Stimulated activated effector memory CD8-positive, alpha-beta T cell treated with anti-CD3 and anti-CD28 coated beads, Interleukin-12 subunit alpha, Interleukin-12 subunit beta, amount 100 ng/mL, for 72 hours (primary cell): ENCODE measurements around the gene MAP1B.

ENCODE experiments used
- ATAC-seq: fragments of 150-1000 bp; cut with Tn5 transposase; 2 replicates; pipeline ENCODE4 v1.10.0; 2021
- DNase-seq, 2 donors: peaks; one replicate each; pipeline ENCODE4 v3.0.0; 2021 to 2022; ENCODE audit warnings: low spot score in 2 of 2
- H3K27ac Mint-ChIP-seq: one replicate; pipeline ENCODE4 v1.8.0; 2022; ENCODE audit warnings: mild to moderate bottlenecking, mixed read lengths
- H3K36me3 Mint-ChIP-seq: one replicate; pipeline ENCODE4 v1.8.0; 2022; ENCODE audit warnings: mild to moderate bottlenecking, mixed read lengths
- H3K4me1 Mint-ChIP-seq: one replicate; pipeline ENCODE4 v1.8.0; 2022; ENCODE audit warnings: mixed read lengths
- H3K4me3 Mint-ChIP-seq: one replicate; pipeline ENCODE4 v1.8.0; 2022; ENCODE audit warnings: mild to moderate bottlenecking, mixed read lengths
- H3K9me3 Mint-ChIP-seq: one replicate; pipeline ENCODE4 v1.8.0; 2022; ENCODE audit warnings: mixed read lengths

Gene MAP1B

DNA sequence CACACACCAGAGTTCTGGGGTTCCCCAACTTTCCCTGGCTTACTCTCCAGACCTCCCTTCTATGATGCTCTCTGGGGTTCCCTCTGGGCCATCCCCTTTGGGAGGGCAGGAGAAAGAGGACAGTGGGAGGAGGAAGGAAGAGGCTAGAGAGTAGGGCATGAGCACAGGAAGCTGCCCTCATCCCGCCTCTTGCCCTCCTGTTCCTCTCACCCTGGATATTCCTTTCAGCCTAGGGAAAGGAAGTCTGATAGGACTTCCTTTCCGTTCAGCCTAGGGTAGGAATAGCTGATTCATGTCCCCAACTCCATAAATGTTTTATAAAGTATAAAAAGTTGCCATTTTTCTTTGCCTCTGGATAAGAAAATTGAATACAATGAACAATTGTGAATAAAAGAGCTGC is 7.4 kb downstream of the MAP1B start:
- no peaks in the 10 kb centered on the region for H3K9me3 Mint-ChIP-seq
- no peaks in the 10 kb centered on the region for H3K4me1 Mint-ChIP-seq
- DNase-seq: no peak
- H3K27ac Mint-ChIP-seq: no peak overlapping the region
- no peak overlapping the region for H3K4me3 Mint-ChIP-seq
- no peaks in the 10 kb centered on the region for H3K36me3 Mint-ChIP-seq
- no peak for ATAC-seq

DNA sequence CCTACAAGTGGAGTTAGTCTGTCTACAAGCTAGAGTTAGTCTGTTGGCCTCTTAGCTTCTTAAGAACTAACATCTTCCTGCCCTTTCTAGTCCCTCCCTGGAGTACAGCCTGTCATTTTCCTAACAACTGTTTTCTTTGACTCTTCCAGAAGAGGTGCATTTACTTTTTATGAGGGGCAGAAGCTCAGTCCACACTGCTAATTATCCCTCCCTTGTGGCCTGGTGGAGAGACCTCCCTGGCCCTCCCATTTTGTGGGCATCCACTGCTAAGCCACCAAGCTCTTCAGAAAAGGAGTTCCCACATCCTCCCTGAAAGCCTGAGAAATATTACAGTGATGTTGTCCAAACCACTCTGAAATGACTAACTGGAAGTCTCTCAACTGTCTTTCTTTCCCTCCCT is 8.0 kb downstream of the MAP1B start:
- Mint-ChIP-seq H3K4me1 (no peaks in the 10 kb centered on the region), H3K9me3 (no peaks in the 10 kb centered on the region), H3K36me3 (no peaks in the 10 kb centered on the region), H3K4me3 (no peak overlapping the region), H3K27ac (no peak overlapping the region)
- ATAC-seq: no peak
- DNase-seq: no peak

DNA sequence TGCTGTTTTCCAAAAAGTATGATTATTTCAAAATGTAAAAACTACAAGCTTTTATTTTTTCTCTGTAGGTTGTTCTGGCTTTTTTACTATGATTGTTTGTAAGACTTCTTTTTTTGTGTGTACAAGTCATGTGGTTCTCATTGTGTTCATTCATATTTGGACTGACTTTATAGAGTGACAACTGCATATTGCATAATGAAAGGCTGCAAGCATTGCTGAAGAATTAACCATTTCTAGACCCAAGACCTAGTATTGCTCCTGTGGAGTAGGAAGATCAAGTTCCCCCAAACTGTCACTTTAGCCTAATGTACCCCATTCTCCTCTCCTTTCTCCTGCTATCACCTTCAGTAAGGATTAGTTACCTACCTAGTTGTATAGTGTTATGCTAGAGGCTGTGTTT is 10.0 kb downstream of the MAP1B start:
- Mint-ChIP-seq H3K4me1 (no peaks in the 10 kb centered on the region), H3K9me3 (no peaks in the 10 kb centered on the region)
- DNase-seq: no peak

DNA sequence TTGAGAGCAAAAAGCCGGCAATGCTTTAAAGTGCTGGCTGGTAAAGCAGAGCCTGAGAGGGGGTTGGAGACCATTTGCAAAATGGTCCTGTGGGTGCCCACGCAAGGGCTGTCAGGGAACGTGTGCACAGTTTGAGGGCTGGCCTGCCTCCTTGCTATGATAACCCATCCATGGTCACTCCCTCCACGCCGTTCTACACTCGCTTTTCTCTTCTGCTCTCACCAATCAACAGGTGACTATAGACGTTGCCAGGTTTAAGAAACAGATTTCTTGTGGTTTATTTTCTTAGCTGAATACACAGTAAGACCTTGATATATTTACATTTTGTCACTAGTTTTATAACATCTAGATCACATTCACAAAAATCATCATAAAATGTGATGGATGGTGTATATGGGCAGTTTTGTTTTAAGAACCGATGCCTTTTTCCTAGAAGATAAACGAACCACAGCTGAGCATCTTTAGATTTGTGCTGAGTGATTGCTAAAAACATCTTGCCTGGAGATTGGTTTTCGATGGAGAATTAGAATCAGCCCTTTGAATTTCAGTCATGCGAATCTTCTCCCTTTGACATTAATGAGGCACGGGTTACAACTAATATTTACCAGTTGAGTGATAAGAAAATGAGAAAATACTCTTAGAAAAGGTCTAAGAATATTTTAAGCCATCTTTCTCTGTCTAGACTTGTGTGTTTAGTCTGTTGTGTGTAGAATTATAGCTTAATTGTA is 13.9 kb downstream of the MAP1B start:
- no peak for ATAC-seq
- no peaks in the 10 kb centered on the region for H3K9me3 Mint-ChIP-seq
- DNase-seq: no peak
- no peaks in the 10 kb centered on the region for H3K36me3 Mint-ChIP-seq
- H3K27ac Mint-ChIP-seq: no peak overlapping the region
- no peaks in the 10 kb centered on the region for H3K4me1 Mint-ChIP-seq
- no peak overlapping the region for H3K4me3 Mint-ChIP-seq

More for the DNA sequence above, 10.0 kb downstream of the MAP1B start:
- Mint-ChIP-seq H3K36me3 (no peaks in the 10 kb centered on the region), H3K27ac (no peak overlapping the region), H3K4me3 (no peak overlapping the region)
- ATAC-seq: no peak

DNA sequence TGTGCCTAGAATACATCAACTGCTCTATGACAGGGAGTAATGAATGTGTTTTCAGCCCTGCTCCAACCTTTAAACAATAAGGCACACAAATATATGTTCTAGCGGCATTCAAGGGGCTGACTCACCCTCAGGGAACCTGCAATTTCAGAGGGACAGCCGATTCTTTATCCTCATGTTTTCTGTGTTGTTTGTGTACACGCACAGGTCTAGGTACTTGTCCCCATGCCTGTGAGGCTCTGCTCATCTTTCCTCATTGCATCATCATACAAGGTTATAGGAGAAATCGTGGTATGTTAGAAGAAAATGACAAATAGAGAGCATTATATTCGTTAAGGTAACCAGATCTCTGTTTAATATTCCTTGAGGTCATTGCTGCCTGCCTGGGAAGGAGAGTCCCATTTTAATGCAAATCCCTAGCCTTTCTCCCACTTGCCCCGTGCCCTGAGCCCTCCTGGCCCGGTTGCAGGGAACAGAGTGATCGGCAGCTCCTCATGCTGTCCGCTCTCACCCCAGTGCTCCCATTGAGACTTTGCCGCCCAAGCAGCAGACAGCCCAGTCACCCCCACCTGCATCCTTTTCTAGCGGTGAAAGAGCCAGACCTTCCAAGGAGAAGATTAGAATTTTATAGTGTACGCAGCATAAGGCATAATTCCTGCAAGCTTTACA is 14.6 kb downstream of the MAP1B start:
- DNase-seq (no peak), ATAC-seq (no peak)
- Mint-ChIP-seq H3K4me1 (no peaks in the 10 kb centered on the region), H3K36me3 (no peaks in the 10 kb centered on the region), H3K4me3 (no peak overlapping the region), H3K9me3 (no peaks in the 10 kb centered on the region), H3K27ac (no peak overlapping the region)

DNA sequence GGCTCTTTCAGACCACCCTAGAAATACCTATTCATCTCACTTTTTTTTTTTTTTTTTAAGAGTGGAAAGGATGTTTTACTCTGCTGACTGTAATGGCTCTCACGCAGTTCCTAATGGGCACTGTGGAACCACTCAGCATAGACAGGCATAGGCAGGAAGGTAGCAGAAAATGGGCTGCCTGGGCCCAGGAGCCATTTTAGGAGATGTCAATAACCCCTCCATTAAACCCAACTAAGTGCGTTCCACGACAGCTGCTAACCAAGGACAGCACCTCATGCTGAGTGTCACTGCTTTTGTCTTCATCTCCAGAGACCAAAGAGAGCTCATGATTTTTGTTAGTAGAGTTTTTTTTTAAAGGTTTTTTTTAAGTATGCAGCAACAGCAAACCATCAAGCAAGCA is 15.3 kb downstream of the MAP1B start:
- H3K27ac Mint-ChIP-seq: no peak overlapping the region
- DNase-seq: no peak
- no peaks in the 10 kb centered on the region for H3K4me1 Mint-ChIP-seq
- no peaks in the 10 kb centered on the region for H3K36me3 Mint-ChIP-seq
- no peak for ATAC-seq
- no peak overlapping the region for H3K4me3 Mint-ChIP-seq
- H3K9me3 Mint-ChIP-seq: no peaks in the 10 kb centered on the region

DNA sequence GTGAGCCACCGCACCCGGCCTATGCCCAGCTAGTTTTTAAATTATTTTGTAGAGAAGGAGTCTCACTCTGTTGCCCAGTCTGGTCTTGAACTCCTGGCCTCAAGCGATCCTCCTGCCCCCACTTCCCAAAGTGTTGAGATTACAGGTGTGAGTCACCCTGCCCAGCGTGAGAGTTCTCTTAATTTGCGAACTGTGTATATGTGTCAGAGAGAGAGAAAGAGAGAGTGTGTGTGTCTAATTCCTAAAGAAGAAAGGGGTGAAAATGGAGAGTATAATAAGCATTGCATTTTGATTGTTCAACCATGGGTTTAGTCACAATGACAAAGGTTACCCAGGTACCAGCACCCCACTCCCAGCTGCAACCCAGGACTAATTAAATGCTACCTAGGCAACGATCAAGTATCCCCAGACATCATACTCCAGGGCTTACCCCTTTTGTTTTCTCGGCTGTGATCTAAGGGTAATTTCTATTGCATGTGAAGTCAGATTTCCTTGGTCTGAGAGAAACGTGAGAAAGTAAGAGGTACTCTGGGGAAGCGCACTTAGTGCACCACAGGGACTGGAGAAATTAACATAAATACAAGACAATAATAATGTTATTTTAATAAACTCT is 16.6 kb downstream of the MAP1B start:
- no peak for ATAC-seq
- H3K9me3 Mint-ChIP-seq: no peaks in the 10 kb centered on the region
- DNase-seq: no peak
- no peak overlapping the region for H3K4me3 Mint-ChIP-seq
- no peak overlapping the region for H3K27ac Mint-ChIP-seq
- no peaks in the 10 kb centered on the region for H3K36me3 Mint-ChIP-seq
- no peaks in the 10 kb centered on the region for H3K4me1 Mint-ChIP-seq

DNA sequence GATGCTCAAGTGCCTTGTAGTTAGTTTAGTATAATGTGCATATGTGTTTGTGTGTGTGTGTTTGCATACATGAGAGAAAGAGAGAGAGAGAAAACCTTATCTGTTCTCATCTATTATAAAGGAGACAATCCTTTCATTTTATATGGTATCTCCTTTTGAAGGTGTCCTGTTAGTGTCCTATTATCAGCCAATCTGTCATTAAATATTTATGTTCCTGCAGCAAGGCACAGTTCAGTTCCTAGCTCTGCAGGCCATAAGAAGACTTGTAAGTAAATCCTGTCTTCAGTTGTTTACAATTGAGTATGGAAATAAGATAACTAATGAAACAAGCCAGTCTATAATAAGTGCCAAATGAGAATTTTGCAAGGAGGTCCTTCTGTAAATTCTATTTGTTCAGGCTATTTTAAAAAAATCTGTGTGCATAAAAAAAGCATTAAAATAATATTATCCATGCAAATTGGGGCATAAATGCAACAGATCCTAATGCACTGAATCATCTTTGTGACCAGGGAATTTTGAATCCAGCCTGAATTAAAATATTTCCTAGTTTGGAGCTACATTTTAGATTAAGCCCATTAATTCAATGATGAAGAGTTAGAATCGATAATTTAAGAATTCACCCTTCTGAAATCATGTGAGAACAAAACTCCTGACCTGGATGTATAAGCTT is 18.1 kb downstream of the MAP1B start:
- ATAC-seq: no peak
- H3K9me3 Mint-ChIP-seq: no peaks in the 10 kb centered on the region
- no peak overlapping the region for H3K27ac Mint-ChIP-seq

DNA sequence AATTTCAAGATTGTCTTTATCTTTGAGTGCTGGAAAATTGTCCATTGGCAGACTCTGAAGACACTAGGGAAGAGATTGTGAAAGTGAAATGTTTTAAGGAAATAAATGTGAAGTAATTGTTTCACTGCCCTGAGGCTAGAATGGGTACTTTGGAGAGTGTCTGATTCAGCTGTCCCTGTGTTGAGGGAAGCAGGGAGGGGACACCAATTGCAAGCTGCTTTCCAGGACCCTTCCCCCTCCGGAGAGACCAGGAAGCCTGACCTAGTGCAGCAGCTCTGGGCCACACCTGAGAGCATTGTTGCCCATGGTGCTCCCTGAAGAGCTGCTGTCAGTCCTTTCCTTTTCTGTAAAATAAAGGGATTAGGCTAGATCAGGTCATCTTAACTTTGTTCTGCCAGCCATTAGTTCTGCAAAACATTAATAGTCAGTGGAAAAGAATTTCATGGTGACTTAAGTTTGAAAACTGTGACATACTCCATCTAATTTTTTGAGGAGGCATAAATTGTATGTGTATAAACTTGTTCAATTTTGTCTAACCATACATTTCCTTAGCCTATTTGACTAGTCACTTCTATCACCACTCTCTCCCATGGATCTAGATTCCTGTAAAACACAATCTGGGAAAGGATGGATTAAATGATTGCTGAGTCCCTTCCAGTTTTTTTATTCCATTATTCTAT is 18.8 kb downstream of the MAP1B start:
- ATAC-seq (no peak), DNase-seq (no peak)
- no peak overlapping the region for H3K4me3 Mint-ChIP-seq
- no peaks in the 10 kb centered on the region for H3K9me3 Mint-ChIP-seq
- H3K36me3 Mint-ChIP-seq: no peaks in the 10 kb centered on the region
- no peak overlapping the region for H3K27ac Mint-ChIP-seq
- no peaks in the 10 kb centered on the region for H3K4me1 Mint-ChIP-seq

More for the DNA sequence above, 18.1 kb downstream of the MAP1B start:
- DNase-seq: no peak
- no peaks in the 10 kb centered on the region for H3K36me3 Mint-ChIP-seq
- H3K4me3 Mint-ChIP-seq: no peak overlapping the region
- H3K4me1 Mint-ChIP-seq: no peaks in the 10 kb centered on the region

DNA sequence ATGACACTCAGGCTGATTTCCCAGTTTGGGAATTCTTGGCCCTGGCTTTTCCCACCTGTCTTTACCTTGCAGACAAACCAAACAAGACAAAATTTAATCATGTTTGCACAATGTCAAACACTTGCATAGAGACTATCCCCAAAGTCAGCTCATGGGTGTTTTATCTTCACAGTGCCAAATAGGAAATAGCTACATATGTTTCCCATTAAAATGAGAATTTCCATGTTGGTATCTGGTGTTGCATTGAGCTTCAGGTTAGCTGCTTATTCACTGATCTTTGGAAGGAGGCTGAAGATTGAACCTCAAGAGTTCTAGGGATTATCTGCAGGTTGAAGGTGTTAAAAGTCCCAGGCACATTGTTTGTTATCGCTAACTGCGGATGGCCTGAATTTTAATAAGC is 19.5 kb downstream of the MAP1B start:
- Mint-ChIP-seq H3K9me3 (no peaks in the 10 kb centered on the region), H3K4me3 (no peak overlapping the region), H3K36me3 (no peaks in the 10 kb centered on the region), H3K27ac (no peak overlapping the region), H3K4me1 (no peaks in the 10 kb centered on the region)
- ATAC-seq: no peak
- no peak for DNase-seq

DNA sequence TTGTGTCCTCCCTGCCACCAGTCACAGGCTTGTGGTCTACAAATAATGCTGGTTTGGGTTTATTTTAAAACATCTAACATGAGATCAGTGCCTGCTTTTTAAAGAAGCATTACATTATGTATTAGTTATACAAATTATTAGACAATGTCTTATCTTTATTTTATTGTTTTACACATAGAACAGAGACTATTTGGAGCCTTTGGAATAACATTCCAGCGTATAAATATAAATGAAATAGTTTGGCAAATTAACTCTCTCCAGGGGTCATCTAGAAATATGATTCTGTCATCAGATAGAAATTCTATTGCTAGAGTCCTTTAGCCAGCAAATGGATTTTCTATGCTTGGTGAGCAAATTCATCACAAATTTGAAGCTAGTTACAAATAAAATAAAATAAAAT is 22.4 kb downstream of the MAP1B start:
- Mint-ChIP-seq H3K9me3 (no peaks in the 10 kb centered on the region), H3K4me1 (no peaks in the 10 kb centered on the region), H3K36me3 (no peaks in the 10 kb centered on the region), H3K27ac (no peak overlapping the region), H3K4me3 (no peak overlapping the region)
- ATAC-seq (no peak), DNase-seq (no peak)

DNA sequence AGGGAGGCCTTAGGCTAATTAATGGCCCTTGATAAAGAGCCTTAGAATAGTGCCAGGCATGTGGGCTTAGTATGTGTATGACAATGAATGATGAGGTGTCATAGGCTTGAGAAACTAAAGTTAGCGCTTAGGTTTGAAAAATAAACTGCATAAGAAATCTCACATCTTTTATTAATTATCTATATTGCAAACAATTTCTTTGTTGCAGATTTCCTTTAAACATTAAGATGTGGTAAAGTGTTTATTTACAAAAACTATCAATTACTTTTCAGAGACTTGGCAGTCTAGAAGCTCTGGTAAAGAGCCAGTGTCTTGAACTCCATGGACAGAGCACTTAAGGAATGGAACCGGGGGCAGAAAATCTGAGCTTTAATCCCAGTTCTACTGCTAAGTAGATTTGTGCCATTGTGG is 23.1 kb downstream of the MAP1B start:
- H3K4me1 Mint-ChIP-seq: no peaks in the 10 kb centered on the region
- DNase-seq: no peak
- H3K27ac Mint-ChIP-seq: no peak overlapping the region
- H3K9me3 Mint-ChIP-seq: no peaks in the 10 kb centered on the region
- no peak for ATAC-seq
- no peak overlapping the region for H3K4me3 Mint-ChIP-seq
- H3K36me3 Mint-ChIP-seq: no peaks in the 10 kb centered on the region

DNA sequence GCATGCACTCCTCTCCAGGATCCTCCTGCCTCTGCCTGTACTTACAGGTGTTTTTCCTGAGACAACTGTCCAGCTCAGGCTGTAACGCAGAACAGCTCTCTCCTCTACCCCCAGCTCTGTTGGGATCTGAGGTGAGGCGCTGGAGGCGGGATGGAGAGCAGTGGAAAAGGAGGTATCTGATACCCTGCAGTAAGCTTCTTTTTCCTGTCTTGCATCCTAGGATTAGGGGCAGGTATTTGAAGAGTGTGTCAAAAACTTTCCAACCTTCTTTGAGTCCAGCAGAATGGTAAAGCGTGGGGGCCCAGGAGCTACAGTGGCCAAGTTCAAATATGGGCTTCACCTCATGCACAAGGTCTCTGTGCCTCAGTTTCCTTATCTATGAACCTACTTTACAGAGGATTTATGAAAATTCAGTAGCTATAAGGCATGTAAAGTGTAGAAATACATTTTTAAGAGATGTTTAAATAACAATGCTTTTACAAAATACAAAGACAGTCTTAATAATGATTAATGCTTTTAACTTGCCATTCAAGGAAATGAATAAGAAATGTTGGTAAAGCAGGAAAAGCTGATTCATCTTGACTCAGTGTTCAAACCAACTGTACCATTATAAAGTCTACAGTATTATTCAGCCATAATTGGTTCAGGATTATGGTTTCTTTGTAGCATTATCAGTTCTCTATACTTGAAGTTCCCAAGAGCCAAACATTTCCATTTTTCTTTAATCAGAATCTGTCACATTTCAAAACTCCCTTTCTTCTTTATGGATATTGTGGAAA is 26.1 kb downstream of the MAP1B start:
- H3K4me1 Mint-ChIP-seq: no peaks in the 10 kb centered on the region
- no peak overlapping the region for H3K4me3 Mint-ChIP-seq
- H3K9me3 Mint-ChIP-seq: no peaks in the 10 kb centered on the region
- H3K27ac Mint-ChIP-seq: no peak overlapping the region
- ATAC-seq (no peak), DNase-seq (no peak)
- H3K36me3 Mint-ChIP-seq: no peaks in the 10 kb centered on the region

DNA sequence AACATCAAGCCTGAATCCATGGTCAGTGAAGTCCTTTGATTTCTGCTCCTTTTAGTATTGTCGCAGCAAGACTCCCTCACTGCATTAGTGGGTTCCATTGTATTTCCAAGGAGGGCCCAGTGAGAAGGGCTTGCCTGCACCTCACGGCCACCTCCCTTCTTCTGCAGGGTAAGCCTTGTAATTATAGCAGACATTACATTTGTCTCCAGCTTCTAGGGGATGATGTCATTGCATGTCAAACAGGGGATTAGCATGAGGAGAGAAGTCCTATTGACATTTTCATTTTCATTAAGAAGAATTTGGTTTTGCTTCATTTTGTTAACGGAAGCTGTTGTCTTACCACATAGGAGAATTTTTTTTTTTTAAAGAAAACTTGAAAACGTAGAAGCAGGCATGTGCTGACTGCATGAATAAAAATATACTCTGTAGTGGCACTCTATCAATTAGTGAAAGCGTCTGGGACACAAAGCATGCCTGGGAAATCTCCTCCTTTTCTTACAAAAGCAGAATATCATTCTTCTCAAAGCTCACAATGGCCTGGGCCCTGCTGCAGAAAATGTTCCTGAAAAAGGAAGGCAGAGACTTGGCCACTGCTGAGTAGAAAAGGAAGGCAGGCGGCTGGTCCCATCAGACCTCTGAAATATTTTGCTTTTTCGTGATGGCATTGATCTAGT is 27.1 kb downstream of the MAP1B start:
- H3K4me3 Mint-ChIP-seq: no peak overlapping the region
- no peaks in the 10 kb centered on the region for H3K36me3 Mint-ChIP-seq
- DNase-seq (no peak), ATAC-seq (no peak)
- peaks cover 8% of the 10 kb centered on the region for H3K4me1 Mint-ChIP-seq
- no peak overlapping the region for H3K27ac Mint-ChIP-seq
- no peaks in the 10 kb centered on the region for H3K9me3 Mint-ChIP-seq
